Measurements from ENCODE around the gene ADCY5.

The ADCY5 gene

DNA sequence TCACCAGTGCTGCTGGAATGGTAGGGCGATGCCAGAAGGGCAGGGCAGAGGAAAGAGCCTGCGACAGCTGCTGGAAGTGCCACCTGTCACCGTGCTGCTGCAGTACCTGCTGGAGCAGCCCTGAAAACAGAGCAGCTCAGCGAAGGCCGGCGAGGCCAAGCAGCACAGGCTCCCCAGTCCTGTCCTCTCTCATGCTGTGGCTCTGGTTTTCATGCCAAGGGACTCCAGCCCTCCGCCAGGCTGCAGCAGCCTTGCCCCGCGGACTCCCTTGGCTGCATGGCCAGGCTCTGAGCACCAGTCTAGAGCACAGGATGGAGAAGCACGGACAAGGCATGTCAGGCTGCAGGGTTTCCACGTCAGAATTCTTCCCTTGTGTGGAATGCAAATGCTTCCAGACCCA lies 43.9 kb downstream of the ADCY5 start:
- no peak for DNase-seq

DNA sequence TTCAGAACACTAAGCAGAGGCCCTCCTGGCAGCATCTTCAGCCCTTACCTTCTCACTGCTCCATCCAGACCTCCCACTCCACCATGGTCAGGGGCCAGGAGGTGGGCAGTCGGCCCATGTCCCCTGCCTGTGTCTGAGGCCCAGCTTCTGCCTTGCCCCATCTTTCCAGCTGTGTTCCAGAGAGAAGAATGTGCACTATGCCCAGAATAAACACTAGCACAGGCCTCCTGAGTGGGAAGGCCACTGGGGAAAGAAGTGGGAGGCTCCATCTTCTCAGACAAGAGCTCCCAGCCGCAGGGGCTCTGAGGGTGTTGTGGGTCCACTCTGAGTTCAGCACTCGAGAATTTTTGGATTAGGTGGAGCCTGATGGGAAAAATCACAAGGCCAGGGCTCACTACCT lies 44.5 kb downstream of the ADCY5 start:
- DNase-seq = no peak

DNA sequence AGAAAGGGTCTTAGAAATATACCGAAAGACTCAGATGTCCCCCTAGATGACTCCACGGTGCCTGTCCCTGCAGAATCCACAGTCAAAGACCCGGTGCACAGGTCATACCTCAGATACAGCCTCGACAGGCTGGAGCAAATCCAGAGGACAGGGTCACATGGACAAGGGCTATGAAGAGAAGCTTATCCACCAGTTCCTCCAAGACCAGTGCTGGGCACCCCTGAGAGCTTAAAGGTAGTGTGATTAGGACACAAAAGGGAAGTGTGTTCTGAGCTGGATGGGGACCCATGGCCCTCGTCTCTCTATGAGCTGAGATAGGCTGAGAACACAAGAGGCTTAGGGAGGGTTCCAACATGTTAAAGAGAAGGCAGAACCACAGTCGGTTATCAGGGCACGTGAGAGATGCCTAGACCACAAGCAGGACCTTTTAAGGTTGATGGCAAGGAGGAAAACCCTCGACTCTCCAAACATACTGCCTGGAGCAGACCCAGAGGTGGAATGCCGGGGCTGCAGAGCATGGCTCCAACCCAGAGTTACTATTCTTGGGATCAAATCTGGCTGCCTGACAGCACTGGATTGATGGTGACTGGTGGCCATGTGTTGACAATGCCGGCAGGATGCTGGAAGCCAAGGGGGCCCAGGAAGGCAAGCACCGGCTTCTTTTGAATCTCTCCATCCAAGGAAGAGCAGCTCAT lies 46.9 kb downstream of the ADCY5 start:
- no peak for DNase-seq

DNA sequence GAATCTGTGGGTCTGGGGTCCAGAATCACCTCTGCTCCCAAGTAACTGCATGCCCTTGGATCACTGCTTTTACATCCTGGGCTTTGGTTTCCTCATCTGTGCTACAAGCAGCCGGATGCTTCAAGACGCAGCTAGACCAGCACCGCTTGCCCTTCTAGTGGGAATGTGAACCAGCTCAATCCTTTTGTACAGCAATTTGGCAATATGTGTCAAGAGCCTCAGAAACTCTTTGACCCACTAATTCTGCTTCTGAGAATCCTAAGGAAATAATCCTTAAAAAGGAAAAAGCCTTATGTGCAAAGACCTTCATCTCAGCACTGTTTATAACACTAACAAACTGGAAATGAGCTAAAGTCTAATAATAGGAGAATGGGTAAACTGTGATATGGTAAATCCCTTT lies 48.7 kb downstream of the ADCY5 start:
- DNase-seq = no peak

DNA sequence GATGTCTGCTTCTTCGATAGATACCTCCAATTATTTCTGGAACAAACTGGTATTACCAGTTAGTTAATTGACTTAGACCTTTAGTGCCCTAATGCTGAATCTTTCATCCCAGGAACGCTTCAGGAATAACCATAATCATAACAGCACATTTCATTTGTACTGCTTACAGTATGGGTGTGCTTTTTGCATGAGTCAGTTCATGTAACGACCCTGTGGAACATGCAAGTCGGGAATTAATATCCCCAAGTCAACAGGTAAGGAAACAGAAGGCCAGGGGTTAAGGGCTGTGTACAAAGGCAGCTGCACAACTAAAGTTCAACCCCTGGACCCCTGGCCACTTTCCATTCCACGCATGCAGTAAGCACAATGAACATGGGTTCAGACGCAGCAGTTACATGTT lies 49.2 kb downstream of the ADCY5 start:
- no peak for DNase-seq

DNA sequence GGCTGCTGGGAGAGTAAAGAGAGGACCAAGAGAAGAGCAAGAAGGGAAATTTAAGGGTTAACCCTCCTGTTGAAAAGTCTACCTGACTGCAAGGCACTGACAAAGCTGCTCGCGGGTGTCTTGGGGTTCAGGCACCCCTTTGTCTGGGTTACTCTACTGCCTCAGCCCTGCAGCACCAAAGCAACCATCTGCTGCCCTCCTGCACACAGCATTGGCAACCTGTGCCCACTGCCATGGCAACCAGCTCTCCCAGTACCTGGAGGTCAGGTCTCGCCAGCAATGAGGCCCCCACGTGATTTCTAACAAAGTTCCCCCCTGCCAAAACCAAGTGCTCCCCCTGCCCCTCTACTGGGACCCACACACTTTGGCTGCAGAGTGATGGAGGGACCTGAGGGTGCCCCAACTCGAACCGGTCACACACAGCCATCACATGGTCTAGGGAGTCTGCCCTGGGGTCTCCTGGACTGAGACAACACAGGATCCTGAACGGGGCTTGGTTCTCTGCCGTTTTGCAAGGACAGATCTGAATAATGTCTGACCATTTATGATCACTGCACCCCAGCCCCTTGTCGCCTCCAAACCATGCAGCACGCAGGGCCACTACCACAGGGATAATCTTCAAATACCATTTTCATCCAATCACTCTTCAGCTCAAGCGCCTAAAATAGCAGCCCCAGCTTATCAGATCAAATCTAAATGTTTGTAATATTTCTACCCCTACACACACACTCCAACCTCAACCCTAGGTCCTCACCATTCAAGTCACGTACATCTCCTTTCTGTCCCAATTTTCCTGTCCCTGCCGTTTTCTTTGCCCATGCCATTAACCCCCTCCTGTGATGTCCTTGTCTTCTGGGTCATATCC lies 50.7 kb downstream of the ADCY5 start:
- no peak for DNase-seq

DNA sequence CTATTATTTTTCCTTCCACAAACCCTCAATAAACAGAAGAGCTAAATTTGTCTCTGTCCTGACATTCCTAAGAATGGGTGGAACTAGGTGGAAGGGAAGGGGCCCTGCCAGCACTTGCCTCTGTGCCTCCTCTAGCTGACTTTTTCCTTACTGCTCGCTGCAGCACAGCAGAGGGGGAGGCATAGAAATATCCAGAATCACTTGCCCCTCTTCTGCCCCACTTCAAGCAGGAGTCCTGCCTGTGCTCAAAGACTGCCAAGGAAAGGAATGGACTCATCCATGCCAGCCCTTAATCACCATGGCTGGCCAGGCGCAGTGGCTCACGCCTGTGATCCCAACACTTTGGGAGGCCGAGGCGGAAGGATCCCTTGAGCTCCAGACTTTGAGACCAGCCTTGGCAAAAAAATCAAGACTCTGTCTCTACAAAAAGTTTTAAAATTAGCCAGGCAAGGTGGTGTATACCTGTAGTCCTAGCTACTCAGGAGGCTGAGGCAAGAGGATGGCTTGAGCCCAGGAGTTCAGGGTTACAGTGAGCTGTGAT lies 51.8 kb downstream of the ADCY5 start:
- no peak for DNase-seq

DNA sequence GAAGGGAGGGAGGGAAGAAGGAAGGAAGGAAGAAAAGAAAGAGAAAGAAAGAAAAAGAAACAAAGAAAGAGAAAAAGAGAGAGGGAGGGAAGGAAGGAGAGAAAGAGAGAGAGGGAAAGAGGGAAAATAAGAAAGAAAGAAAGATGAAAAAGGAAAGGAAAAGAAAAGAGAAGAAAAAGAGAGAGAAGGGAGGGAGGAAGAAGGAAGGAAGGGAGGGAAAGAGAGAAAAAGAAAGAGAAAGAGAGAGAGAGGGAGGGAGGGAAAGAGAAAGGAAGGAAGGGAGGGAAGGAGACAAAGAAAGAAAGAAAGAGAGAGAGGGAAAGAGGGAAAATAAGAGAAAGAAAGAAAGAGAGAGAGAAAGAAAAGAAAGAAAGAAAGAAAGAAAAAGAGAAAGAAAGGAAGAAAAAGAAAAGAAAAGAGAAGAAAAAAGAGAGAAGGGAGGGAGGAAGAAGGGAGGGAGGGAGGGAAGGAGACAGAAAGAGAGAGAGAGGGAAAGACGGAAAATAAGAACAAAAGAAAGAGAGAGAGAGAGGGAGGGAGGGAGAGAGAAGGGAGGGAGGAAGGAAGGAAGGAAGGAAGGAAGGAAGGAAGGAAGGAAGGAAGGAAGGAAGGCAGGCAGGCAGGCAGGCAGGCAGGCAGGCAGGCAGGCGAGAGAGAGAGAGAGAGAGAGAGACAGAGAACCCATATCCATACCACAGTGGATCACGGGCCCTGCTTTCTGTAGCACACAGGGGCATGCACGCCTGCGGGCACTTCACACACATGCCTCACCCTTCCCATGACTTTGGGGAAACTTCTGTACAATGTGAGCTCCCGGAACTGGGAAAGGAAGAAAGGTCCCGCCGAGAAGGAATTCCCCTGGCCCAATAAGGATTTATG lies 52.5 kb downstream of the ADCY5 start:
- DNase-seq = no peak

DNA sequence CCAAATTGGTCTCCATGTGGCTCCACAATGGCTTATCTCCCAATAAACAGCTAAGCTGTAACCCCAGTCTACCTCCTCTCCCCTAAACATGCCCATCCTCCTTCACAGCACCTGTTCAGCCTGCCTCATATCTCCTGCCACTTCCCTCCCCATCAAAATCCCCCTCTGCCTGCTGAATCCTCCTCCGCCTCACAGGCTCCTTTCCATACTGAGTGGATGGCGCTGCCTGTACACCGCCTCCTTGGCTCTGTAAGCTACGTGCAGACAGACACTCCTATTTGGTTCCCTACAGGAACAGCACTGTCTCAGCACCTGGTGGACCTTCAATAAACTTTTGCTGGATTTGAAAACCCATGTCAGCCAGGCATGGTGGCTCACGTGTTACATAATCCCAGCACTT lies 53.7 kb downstream of the ADCY5 start:
- no peak for DNase-seq

DNA sequence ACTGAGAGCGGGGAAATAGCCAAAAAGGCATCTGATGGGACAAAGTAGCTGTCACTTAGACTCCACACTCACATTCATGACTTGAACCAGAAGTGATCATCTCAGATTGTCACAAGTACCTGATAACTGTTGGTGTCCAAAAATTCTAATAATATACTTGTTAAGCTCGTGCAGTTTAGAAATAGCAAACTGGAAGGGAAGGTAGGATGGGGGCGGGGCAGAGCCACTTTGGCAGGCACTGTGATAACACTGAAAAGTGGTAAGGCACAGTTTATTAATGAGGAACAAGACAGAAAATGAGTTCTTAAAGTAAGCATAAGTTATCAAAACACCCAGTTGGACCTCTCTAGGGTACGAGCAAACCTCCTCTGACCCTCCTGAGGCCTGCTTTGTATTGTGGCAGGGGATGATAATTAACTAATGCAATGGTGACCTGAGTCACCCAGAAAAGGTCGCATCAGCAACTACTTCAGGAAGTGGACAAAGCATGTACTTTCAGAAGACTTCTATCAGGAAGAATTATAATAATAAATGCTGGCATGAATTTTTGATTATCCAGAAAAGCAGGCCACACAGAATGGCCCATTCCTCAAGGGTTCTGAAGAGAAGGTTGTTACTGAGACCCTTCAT lies 54.4 kb downstream of the ADCY5 start:
- DNase-seq = no peak

DNA sequence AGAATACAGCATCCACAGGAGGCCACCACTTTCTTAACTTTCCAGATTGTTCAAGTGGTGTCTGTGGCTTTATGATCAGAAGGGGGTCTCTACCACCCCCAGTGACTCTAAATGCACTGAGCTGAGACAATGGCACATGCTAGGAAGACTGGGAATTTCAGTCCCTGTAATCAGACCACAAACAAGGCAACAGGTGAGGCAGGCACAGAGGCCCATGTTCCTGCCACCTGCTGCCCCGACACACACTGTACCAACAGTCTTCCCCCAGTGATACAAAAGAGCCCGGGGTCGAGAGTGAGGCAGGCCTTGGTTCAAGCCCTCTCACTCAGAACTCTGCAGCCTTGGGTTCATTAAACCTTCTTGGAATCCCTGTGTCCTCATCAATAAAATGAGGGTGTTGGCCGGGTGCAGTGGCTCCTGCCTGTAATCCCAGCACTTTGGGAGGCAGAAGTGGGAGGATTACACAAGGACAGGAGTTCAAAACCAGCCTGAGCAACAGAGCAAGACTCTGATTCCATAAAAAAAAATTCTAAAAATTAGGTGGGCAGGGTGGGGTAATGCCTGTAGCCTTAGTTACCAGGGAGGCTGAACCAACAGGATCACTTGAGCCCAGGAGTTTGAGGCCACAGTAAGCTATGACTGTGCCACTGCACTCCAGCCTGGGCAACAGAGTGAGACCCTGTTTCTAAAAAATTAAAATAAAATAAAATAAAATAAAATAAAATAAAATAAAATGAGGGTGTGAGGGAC lies 55.8 kb downstream of the ADCY5 start:
- no peak for DNase-seq

DNA sequence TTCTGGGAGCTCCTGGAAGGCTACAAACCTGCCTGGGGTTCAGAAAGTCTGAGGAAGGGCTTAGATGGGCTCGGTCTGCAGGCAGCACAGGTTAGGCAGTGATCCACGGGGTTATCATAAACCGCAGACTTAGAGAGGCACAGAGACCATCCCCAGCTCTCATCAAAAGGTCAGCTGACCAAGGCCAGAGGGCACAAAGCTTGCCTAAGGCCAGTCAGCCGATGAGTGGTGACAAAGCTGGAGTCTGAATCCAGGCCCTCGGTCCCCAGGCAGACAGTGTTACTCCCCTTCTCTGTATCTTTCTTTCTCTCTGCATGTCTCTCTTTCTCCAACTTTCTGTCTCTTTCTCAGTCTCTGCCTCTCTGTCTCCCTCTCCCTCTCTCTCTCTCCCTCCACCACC lies 56.5 kb downstream of the ADCY5 start:
- no peak for DNase-seq

DNA sequence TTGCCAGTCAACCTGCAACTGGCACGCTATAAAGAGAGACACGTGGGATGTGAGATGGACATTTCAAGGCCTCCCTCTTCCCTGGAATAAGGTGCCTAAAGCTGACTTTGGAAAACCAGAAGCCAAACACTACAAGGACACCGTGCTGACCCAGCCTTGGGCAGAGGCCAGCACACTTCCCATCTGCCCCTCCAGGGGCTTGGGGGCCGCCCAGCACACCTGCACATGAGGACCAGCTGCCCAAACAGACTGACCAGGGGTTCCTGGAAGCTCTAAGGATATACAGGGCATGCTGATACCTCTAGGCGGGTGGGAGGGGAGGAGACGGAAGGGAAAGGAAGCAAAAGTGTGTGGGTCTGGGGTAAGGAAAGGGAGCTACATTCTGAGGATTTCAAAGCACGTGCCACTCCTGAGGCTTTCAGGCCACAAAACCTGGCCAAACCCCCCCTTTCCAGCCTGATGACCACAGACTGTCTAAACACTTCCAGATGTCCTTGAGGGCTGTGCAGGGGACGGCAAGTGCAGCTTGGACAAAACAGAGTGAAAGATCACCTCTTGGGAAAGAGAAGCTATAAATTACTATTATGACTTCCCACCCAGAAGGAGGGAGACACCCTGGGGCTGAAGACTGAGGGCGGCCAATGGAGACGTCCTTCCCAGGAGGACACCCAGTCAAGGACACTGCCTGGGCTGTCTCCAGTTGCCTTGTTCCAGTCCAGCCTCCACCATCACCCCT lies 57.9 kb downstream of the ADCY5 start:
- no peak for DNase-seq

DNA sequence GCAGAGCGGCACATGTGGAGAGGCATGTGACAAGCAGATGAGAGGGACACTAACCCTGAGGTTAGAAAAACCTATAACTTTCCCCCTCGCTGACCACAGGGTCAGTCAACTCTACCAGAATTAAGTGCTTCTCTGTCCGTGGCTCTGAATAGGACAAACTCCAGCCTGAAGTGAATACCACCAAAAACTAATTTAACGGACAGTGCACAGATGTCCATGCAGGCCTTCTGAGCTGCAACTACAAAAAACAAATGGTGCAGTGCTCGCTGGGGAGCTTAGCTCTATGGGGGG lies 59.3 kb downstream of the ADCY5 start:
- DNase-seq = no peak

DNA sequence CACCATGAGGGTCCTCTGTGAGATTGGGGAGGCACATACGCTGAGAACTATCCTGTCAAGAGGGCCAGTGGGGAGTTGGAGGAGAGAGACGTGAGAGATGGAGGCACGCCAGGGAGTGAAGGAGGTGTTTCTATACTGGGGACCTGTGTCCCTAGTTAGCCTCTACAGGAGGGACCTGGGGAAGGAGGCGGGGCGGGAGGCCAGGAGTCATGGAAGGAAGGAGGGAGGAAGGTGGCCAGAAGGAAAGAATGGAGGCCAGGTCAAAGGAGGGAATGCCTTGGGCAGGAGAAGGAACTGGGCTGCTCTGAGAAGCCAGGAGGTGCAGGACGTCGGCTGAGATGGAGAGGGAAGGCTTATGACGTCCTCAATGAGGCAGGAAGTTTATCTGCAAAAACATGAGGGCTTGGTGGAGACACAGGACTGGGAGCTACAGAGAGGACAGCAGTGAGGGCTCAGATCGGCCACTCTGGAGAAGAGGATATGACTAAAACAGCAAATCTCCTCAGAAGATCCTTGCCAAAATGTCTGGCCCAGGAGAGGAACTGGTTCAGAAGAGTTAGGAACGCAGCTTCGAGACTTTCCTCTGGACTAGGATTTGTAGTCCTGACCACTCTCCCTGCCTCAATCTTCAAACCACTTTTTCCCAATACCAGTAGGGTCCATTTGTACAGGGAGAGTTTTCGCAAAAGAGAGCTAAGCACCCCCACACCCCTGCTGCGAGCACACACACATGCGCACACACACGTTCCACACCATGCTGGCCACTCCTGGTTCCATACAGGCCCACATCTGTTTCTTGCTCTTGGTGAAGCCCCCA lies 59.9 kb downstream of the ADCY5 start:
- DNase-seq = no peak

DNA sequence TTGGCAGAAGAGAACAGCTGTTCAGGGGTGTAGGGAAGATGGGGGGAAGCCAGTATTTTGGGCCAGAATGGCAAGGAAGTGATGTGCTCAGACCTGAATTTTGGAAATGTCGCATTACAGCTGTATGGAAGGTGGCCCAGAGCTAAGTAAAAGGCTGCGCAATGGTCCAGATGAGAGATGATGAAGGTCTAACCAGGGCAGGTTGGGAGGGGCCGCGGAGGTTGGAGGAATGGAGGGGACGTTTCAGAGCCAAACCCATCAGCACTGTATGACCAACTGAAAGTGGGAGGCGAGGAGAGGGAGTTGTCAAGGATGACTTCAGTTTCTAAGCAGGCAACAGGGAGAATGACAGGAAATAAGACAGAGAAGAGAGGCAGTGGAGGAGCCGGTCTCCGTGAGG lies 60.8 kb downstream of the ADCY5 start:
- no peak for DNase-seq

DNA sequence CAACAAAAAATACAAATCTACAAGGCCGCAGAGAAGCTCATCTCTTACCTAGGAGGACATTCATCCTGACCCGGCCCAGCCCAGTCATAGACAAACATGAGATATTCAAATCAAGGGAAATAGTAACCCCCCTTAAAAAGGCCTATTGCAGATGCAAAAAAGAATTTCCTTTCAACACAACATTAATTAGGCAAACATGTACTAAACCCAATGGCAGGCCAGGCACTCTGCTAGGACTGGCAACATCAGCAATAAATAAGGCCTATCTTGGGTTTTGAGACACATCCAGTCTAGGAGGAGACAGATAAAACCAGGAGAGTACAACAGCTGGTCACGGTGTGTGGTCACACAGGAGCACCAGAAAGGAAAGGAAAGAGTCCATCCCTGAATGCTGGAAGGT lies 61.4 kb downstream of the ADCY5 start:
- no peak for DNase-seq

DNA sequence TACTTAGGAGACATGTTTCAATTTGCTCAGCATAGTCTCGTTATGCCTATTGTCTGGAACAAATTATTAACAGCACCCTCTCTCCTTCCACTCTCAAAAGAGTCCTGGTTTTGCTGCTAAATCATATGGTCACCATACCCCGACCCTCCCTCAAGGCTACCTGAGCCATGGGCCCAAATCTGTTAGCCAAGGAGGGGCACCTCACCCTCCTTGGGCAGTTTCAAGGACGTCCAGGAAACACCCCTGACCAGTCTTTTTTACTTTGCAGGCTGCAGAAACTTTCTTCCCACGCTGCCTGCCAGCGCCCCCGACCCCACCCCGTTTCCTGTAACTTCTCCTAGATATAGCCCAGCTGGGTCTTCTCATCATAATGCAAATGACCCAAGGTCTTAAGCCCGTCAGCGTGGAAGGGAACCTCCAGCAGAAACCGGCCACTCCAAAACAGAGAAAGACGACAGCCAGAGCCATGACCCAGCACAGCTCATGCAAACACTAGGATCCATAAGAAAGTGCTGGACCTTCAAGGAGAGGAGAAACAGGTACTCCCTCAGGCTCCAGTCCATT lies 62.3 kb downstream of the ADCY5 start:
- no peak for DNase-seq

DNA sequence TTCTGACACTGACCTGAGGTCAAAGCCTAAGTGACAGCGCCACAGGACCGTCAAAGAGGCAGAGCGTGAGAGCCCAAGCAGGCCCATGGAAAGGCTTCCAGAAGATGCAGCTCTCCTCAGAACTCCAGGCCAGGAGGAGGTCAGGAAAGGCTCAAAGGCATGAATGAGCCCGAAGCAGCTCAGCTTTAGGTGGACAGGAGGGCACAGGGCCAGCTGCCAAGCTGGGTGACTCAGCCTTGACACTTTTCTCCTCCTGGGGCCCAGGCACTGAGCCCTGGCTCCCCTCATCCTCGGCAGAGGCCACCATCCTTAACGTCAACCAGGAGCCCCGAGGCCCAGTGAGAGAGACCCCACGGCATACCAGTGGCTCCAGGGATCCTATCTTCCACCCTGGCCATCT lies 62.9 kb downstream of the ADCY5 start:
- no peak for DNase-seq

DNA sequence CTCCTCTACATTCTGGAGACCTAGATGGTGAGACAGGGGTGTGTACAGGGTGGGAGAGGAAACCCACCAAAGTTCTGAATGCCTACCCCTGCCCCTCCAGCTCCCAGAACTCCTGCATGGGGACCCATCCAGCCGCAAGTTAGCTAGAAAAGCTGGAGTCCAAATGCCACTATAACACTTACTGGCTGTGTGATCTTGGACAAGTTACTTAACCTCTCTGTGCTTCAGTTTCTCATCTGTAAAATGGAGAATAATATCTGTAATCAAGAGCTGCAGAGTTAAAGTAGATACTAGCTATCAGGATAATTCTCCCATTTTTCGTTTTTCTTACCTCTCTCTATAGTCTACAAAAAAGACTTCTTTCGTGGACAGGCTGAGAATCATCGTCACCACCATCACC lies 63.4 kb downstream of the ADCY5 start:
- DNase-seq = no peak

Data from NCI-H774 (cell line).